GM19035 (cell line): ENCODE results near the gene INPP5A.

ENCODE experiments used
- ATAC-seq: cut with Tn5 transposase; IDR thresholded peaks from one replicate; pipeline ENCODE4 v1.9.1; 2021; ENCODE audit not compliant: unreplicated experiment

The INPP5A gene

GRCh38 chr10:132776186-132776585, 238.6 kb downstream of the INPP5A start:
- no peak for ATAC-seq

DNA sequence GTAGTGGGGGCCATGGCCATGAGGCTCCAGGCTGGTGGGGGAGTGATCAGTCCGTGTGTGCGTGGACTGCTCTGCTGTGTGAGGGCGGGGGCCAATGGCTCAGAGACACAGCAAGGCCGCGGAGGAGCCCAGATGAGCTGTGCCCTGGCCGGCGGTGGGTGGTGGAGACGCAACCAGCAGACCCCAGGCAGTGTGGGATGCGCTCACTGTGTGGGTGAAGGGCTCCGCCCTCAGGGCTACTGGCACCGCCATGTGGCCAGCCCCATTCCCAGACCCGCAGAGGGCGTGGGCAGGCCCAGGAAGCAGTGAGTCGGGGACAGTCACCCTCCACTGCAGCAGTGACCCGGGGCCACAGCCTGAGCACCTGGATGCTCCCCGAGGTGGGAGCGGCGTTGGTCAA, 239.2 kb downstream of the INPP5A start:
- ATAC-seq, result no peak

- no peak for ATAC-seq
Observed at GRCh38 chr10:132777441-132777840, 239.9 kb downstream of the INPP5A start.

- ATAC-seq, result no peak
Observed at GRCh38 chr10:132779549-132780294, 242.1 kb downstream of the INPP5A start.

DNA sequence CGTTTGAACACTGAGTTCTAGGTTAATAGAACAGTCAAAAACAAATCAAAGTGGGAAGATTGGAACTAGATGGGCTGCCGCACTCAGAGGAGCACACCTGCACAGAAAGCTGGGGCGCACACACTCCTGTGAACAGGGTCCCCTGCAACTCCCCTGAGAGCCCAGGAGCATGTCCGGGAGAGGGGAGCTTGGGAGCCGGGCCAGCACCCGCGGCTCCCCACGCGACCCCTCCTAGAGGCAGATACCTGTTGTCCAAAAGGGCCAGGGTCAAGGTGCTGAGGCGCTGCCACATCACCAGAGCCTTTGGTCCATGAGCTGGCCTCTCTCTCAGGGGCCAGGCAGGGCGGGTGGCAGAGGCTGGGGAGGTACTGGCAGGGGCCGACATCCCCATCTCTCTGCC, 242.8 kb downstream of the INPP5A start:
- no peak for ATAC-seq

GRCh38 chr10:132781556-132781955, 244.0 kb downstream of the INPP5A start:
- ATAC-seq, result no peak

DNA sequence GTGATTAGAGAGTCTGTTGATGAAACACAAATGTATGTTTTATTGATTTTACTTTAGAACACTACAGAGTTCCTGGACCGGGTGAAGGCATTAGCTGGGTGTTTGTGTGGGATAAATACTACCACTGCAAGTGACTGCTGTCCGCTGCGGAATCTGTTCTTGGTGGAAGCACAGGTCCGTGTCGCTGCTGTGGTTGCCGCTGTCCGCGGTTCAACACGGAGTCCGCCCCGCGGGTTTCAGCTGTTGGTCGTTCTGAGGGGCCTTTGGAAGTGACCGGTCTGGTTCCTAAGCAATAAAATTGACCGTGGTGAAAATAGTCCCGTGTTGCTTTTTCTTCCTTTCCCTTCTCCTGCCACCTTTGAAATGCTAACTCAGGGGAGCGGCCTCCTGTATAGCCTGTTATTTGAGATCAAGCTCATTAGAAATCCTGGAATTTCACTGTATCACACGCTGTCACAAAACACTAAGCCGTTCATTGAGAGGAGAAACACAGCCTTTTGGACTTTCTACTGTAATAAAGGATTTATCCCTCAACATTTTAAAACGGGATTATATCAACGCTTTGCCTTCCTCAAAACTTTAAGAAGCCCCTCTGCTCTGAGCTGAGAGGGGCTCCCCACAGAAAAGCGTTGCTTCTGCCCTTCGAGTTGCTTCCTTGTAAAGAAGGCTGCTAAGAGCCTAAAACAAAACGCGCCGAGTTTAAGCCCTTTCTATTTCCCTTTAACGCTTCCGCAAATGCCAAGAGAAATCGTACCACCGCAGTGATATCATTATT, 245.8 kb downstream of the INPP5A start:
- no peak for ATAC-seq

GRCh38 chr10:132783940-132784865, 246.6 kb downstream of the INPP5A start:
- no peak for ATAC-seq

DNA sequence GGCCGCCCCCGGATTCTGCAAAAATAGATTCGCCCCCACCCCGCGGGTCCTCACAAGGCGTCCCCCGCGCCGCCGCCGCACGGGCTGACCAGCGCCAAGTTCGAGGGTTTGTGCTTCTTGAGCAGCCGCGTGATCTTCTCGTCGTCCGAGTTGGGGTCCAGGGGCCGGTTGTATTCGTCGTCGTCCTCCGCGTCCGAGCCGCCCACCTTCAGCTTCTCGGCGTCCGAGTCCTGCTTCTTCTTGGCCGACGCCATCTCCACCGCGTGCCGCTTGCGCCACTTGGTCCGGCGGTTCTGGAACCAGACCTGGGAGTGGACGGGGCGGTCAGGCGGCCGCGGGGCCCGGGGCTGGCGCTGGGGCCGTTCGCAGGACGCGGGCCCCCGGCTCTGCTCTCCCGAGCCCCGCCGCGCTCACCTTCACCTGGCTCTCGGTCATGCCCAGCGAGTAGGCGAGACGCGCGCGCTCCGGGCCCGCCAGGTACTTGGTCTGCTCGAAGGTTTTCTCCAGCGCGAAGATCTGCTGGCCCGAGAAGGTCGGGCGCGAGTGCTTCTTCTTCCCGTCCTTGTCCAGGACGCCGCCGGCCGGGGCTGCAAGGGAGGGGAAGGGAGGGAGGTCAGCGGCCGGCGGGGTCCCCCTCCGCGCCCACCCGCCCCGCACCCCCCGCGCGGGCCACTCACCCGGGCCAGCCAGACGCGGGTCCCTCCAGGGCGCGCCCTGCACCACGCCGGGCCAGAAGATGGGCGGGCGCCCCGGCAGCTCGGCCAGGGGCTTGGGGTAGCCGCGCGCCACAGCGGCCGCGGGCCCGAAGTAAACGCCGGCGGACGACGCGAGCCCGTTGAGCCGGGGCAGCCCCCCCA, 247.5 kb downstream of the INPP5A start:
- no peak for ATAC-seq

DNA sequence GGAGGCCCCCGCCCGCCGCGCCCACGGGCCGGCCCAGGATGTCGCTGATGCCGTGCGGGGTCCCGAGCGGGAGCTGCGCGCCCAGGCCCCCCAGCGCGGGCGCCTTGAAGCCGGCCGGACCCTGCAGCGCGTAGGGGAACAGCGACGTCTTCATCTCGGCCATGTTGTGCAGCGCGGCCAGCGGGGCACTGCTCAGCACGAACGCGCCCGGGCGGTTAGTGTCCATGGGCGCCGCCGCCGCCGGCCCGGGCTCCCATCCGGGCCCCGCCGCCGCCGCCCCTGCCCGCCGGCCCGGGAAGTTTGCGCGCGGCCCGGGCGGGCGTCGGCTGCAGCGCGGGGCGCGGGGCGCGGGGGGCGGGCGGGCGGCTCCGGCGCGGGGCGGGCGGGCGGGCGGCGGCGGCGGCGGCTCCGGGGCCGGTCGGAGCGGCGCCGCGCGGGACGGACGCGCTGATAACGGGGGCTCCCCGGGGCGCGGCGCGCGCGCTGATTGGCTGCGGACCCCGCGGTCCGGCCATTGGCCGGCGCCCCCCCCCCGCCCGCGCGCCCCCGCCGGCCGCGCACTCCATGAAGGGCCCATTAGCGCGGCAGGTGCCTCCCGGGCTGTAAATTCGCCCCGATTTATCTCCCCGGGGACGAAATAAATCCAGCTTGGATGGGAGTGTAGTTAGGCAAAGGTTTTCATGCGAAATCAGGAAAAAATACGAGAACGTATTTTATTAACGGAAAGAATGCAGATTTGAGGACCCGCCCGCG, 248.3 kb downstream of the INPP5A start, which contains the start of gene NKX6-2:
Gene NKX6-2, minus strand, starts transcription at position 425 of the 753 bp plus-strand sequence. Its CDS starts 199 bp downstream, at position 226.
- no peak for ATAC-seq

- ATAC-seq, result no peak
Observed at GRCh38 chr10:132786476-132786883, 248.9 kb downstream of the INPP5A start.

DNA sequence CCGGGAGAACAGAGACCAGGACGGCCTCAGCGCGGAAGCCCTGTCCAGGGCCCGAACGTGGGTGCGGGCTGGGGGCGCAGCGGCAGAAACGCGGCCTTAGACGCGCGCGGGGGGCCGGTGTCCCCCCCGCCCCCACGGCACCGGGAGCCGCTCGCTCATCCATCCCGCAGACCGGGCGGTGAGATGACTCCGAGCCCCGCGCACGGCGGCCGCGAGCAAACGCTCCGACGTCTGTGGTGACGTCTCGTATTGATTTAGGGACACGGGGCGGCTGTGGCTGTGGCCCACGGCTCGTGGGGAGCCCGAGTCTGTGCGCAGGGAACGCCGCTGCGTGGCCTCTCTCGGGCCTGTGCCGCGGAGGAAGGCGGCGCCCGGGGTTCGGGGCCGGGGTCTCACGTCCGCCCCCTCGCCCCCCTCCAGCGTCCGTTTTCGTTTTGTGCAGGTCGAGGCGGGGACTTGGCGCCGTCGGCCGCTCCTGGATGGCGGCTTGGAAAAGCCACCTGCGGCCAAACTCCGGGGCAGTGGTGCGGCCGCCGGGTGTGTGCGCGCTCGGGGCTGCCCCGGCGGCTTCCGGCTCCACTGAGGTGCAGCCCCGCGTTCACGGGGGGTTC, 249.4 kb downstream of the INPP5A start:
- ATAC-seq, result no peak

- no peak for ATAC-seq
Observed at GRCh38 chr10:132787495-132788179, 250.1 kb downstream of the INPP5A start.

- ATAC-seq, result no peak
Observed at GRCh38 chr10:132788180-132788830, 250.7 kb downstream of the INPP5A start.

DNA sequence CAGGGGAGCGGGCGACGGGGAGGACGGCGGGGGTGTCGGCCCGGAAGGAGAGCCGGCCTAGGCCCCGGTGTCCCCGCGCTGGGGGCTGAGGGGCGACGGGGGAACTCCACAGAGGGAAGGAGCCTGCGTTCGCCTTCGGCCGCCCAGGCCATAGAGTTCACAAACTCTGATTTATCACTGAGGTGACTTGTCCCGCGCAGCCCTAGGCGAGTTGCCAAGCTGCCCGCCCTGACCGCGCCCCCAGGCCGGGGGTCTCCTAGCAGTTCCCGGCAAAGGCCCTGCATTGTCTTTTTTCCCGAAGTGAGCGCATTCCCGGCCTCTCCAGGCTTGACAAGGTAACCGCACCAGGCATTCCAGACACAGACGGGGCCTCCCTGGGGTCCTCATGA, 251.2 kb downstream of the INPP5A start:
- ATAC-seq, result no peak

DNA sequence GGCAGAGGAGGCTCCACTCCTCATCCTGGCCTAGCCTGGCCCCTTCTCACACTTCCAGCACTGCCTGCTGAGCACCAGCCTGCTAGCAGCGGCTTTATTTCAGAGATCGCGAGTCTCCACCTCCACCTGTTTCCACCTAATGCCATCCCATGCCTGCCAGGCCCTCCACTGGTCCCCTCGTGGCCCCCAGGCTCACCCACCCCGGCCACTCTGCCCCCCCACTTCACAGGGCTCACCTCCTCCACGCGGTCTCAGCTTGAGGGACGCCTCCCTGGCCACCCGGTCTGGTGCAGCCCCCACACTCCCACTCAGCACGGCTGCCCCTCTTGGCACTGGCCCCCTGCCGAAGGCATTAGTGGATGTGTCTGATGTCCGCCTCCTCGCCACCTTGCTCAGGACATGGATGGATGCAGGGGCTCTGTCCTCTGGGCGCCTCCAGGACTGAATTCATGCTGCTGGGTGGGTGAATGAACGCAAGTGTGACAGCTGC, 252.1 kb downstream of the INPP5A start:
- ATAC-seq, result no peak

GRCh38 chr10:132790470-132790869, 252.9 kb downstream of the INPP5A start:
- ATAC-seq, result no peak
